ENCODE results near the gene TBC1D22A. TPM values are rescaled to one million over a fixed set of nuclear protein-coding genes. Genes with fewer than 3 reads are reported as not detected.
"Not testable (repeated sequence)": the region's sequence is repeated elsewhere in the genome, so short reads cannot be mapped to it uniquely, and the experiment has no call there.

The TBC1D22A gene
- total RNA-seq, 1 experiment from 2014 or later = 32.6 TPM

DNA sequence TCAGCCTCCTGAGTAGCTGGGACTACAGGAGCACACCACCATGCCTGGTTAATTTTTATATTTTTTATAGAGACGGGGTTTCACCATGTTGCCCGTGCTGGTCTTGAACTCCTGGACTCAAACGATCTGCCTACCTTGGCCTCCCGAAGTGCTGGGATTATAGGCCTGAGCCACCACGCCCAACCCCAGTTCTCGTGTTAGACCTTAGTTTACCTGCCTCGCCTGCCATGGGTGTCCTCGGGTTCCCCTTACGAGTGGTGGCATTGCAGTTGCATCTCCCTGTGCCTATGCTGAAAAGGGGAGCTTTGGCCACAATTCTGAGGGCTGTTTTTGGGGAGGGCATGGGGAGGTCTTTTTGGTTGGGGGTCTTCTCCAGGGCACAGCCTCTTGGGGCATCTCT is 18.8 kb downstream of the TBC1D22A start:
- Mint-ChIP-seq H3K4me1 (ENCODE audit: low read depth, unreplicated experiment) (peaks cover 15% of the 10 kb centered on the region), H3K27ac (ENCODE audit: unreplicated experiment) (no peak overlapping the region), H3K36me3 (ENCODE audit: insufficient read depth, unreplicated experiment) (peaks cover 8% of the 10 kb centered on the region), H3K27me3 (ENCODE audit: insufficient read depth, unreplicated experiment) (no peaks in the 10 kb centered on the region), H3K9me3 (ENCODE audit: unreplicated experiment) (no peaks in the 10 kb centered on the region), H3K4me3 (ENCODE audit: unreplicated experiment) (no peak overlapping the region)
- no peak for TF ChIP-seq CTCF (IDR thresholded peaks at IDR 0.05; ENCODE audit: insufficient read depth in 1 of 2, low read depth in 1 of 2, low read length in 1 of 2, severe bottlenecking in 1 of 2, unreplicated experiment in 1 of 2)
- ChIA-PET CTCF (no interaction called here), POLR2A (interaction anchor here (1.4 kb wide), 1 partner anchor 19 kb away, joined by 4 read pairs; the partner anchor contains the start of gene TBC1D22A)
- intact Hi-C loops (cut with micrococcal nuclease; ENCODE audit: unreplicated experiment) = no loop called here
- peaks cover 5% of the 10 kb centered on the region; the same call in 1 of the 2 replicates for H3K9me3 ChIP-seq
- DNase-seq = no peak
- peaks cover 4% of the 10 kb centered on the region for H3K4me1 ChIP-seq
- BruUV-seq (replicated peaks) = no TSS peak
- no peak overlapping the region for H3K4me3 ChIP-seq (ENCODE audit: low read depth, low read length)
- no peaks in the 10 kb centered on the region for H3K27me3 ChIP-seq (replicated peaks; ENCODE audit: control insufficient read depth, insufficient read depth, low read length)
- H3K36me3 ChIP-seq (ENCODE audit: control insufficient read depth, insufficient read depth, low read length) = no peaks in the 10 kb centered on the region; the same call in 1 of the 2 replicates

- H3K4me3 ChIP-seq (ENCODE audit: low read depth, low read length); POLR2A ChIA-PET; H3K36me3 ChIP-seq (ENCODE audit: control insufficient read depth, insufficient read depth, low read length); H3K27me3 ChIP-seq (replicated peaks; ENCODE audit: control insufficient read depth, insufficient read depth, low read length); CTCF ChIA-PET; H3K27ac Mint-ChIP-seq (ENCODE audit: unreplicated experiment); H3K4me1 ChIP-seq; H3K4me1 Mint-ChIP-seq (ENCODE audit: low read depth, unreplicated experiment); intact Hi-C loops (cut with micrococcal nuclease; ENCODE audit: unreplicated experiment); DNase-seq; H3K27me3 Mint-ChIP-seq (ENCODE audit: insufficient read depth, unreplicated experiment); H3K4me3 Mint-ChIP-seq (ENCODE audit: unreplicated experiment); BruUV-seq (replicated peaks); H3K9me3 ChIP-seq; H3K9me3 Mint-ChIP-seq (ENCODE audit: unreplicated experiment): not testable (repeated sequence)
- peaks cover 14% of the 10 kb centered on the region for H3K36me3 Mint-ChIP-seq (ENCODE audit: insufficient read depth, unreplicated experiment)
Measured at GRCh38 chr22:46782200-46782599, 19.8 kb downstream of the TBC1D22A start.

GRCh38 chr22:46783721-46784120 is 21.3 kb downstream of the TBC1D22A start:
- Mint-ChIP-seq H3K4me1 (ENCODE audit: low read depth, unreplicated experiment) (no peaks in the 10 kb centered on the region), H3K9me3 (ENCODE audit: unreplicated experiment) (no peaks in the 10 kb centered on the region), H3K4me3 (ENCODE audit: unreplicated experiment) (no peak overlapping the region), H3K27ac (ENCODE audit: unreplicated experiment) (no peak overlapping the region), H3K27me3 (ENCODE audit: insufficient read depth, unreplicated experiment) (no peaks in the 10 kb centered on the region), H3K36me3 (ENCODE audit: insufficient read depth, unreplicated experiment) (peaks cover 10% of the 10 kb centered on the region)
- POLR2A ChIA-PET = interaction anchor here (0.5 kb wide), 1 partner anchor 20 kb away, joined by 4 read pairs; no protein-coding TSS in a partner anchor
- CTCF ChIA-PET = no interaction called here
- H3K36me3 ChIP-seq (ENCODE audit: control insufficient read depth, insufficient read depth, low read length) = no peaks in the 10 kb centered on the region
- intact Hi-C loops (cut with micrococcal nuclease; ENCODE audit: unreplicated experiment) = no loop called here
- H3K4me3 ChIP-seq (ENCODE audit: low read depth, low read length) = no peak overlapping the region
- H3K9me3 ChIP-seq = peaks cover 5% of the 10 kb centered on the region; the same call in 1 of the 2 replicates
- no TSS peak for BruUV-seq (replicated peaks)
- no peaks in the 10 kb centered on the region for H3K27me3 ChIP-seq (replicated peaks; ENCODE audit: control insufficient read depth, insufficient read depth, low read length)
- no peaks in the 10 kb centered on the region for H3K4me1 ChIP-seq
- TF ChIP-seq CTCF (IDR thresholded peaks at IDR 0.05; ENCODE audit: insufficient read depth in 1 of 2, low read depth in 1 of 2, low read length in 1 of 2, severe bottlenecking in 1 of 2, unreplicated experiment in 1 of 2) = no peak
- no peak for DNase-seq
